HUES64 (cell line): ENCODE data around the gene TMEM81.

Experiments used
- H3K27ac ChIP-seq: 2 replicates; pipeline ENCODE4 v1.7.0; 2013; ENCODE audit warnings: low read depth, low read length, inconsistent platforms
- H3K27me3 ChIP-seq: 2 replicates; pipeline ENCODE4 v1.6.1; 2013; ENCODE audit warnings: mild to moderate bottlenecking, low read length; ENCODE audit not compliant: insufficient read depth
- H3K36me3 ChIP-seq: 2 replicates; pipeline ENCODE4 v1.6.1; 2013; ENCODE audit warnings: mild to moderate bottlenecking, low read length; ENCODE audit not compliant: insufficient read depth
- H3K4me1 ChIP-seq: 2 replicates; pipeline ENCODE4 v1.6.1; 2013; ENCODE audit warnings: mild to moderate bottlenecking, low read length, moderate library complexity; ENCODE audit not compliant: insufficient read depth
- H3K4me3 ChIP-seq: 2 replicates; pipeline ENCODE4 v1.5.1; 2013; ENCODE audit warnings: mild to moderate bottlenecking, low read length, moderate library complexity
- H3K9ac ChIP-seq: 2 replicates; pipeline ENCODE4 v1.6.1; 2013; ENCODE audit warnings: mild to moderate bottlenecking, low read depth, low read length
- H3K9me3 ChIP-seq: 2 replicates; pipeline ENCODE4 v1.6.1; 2013; ENCODE audit warnings: low read depth, low read length; ENCODE audit not compliant: insufficient read depth
- WGBS: fragments of 150-250, 120-280 bp; methylation state at CpG from one replicate; pipeline ENCODE4 v1.1.7; 2013; ENCODE audit warnings: missing lambda C conversion rate; 5-methylcytosine and 5-hydroxymethylcytosine counted together

Gene TMEM81

GRCh38 chr1:205059660-205060059 is 24.6 kb downstream of the TMEM81 start:
- H3K27me3 ChIP-seq: no peaks in the 10 kb centered on the region
- no peaks in the 10 kb centered on the region for H3K36me3 ChIP-seq
- WGBS: 91% methylated on average over 6 of the region's 6 CpGs
- H3K9me3 ChIP-seq: no peaks in the 10 kb centered on the region
- H3K9ac ChIP-seq: no peak overlapping the region
- H3K27ac ChIP-seq: no peak overlapping the region
- H3K4me3 ChIP-seq: no peak overlapping the region
- peaks cover 3% of the 10 kb centered on the region; the same call in 1 of the 2 replicates for H3K4me1 ChIP-seq

GRCh38 chr1:205058853-205059252 is 25.4 kb downstream of the TMEM81 start:
- no peak overlapping the region for H3K9ac ChIP-seq
- 95% methylated on average over 12 of the region's 12 CpGs for WGBS
- H3K36me3 ChIP-seq: no peaks in the 10 kb centered on the region
- no peak overlapping the region for H3K4me3 ChIP-seq
- no peak overlapping the region for H3K27ac ChIP-seq
- H3K4me1 ChIP-seq: peaks cover 3% of the 10 kb centered on the region; the same call in 1 of the 2 replicates
- no peaks in the 10 kb centered on the region for H3K9me3 ChIP-seq
- H3K27me3 ChIP-seq: no peaks in the 10 kb centered on the region

GRCh38 chr1:205057808-205058575 is 26.3 kb downstream of the TMEM81 start:
- H3K4me3 ChIP-seq: no peak overlapping the region
- H3K27ac ChIP-seq: no peak overlapping the region
- peaks cover 3% of the 10 kb centered on the region; the same call in 1 of the 2 replicates for H3K4me1 ChIP-seq
- no peaks in the 10 kb centered on the region for H3K9me3 ChIP-seq
- H3K27me3 ChIP-seq: no peaks in the 10 kb centered on the region
- no peak overlapping the region for H3K9ac ChIP-seq
- H3K36me3 ChIP-seq: no peaks in the 10 kb centered on the region
- 94% methylated on average over 19 of the region's 19 CpGs for WGBS

GRCh38 chr1:205056956-205057568 is 27.2 kb downstream of the TMEM81 start:
- Histone ChIP-seq H3K9me3 (no peaks in the 10 kb centered on the region), H3K27ac (no peak overlapping the region), H3K4me1 (peaks cover 3% of the 10 kb centered on the region; the same call in 1 of the 2 replicates), H3K4me3 (no peak overlapping the region), H3K36me3 (no peaks in the 10 kb centered on the region), H3K27me3 (no peaks in the 10 kb centered on the region), H3K9ac (no peak overlapping the region)
- 95% methylated on average over 6 of the region's 6 CpGs for WGBS

GRCh38 chr1:205056188-205056611 is 28.1 kb downstream of the TMEM81 start:
- no peak overlapping the region for H3K9ac ChIP-seq
- H3K36me3 ChIP-seq: no peaks in the 10 kb centered on the region
- H3K27ac ChIP-seq: no peak overlapping the region
- no peaks in the 10 kb centered on the region for H3K9me3 ChIP-seq
- WGBS: 92% methylated on average over 13 of the region's 13 CpGs
- no peaks in the 10 kb centered on the region for H3K4me1 ChIP-seq
- H3K4me3 ChIP-seq: no peak overlapping the region
- H3K27me3 ChIP-seq: no peaks in the 10 kb centered on the region

DNA sequence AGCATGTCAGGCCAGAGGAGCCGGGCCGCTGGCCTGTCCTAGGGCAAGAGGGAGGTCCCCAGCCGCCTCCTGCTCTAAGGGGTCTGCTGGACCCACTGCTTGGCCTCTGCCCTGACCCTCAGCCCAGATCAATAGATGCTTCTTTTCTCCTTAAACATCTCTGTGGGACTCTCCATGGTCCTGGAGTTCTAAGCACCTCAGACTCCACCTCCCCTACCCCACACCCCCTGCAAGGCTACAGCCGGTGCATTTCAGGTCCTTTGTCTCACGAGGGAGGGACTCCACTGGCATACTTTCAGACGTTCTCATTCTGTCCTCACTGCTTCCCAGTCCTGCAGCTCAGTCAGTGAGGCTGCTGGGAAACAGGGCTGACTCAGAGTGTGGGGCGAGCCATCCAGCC is 30.2 kb downstream of the TMEM81 start:
- 55% methylated on average over 7 of the region's 7 CpGs for WGBS
- no peaks in the 10 kb centered on the region for H3K36me3 ChIP-seq
- no peaks in the 10 kb centered on the region for H3K9me3 ChIP-seq
- no peak overlapping the region for H3K4me3 ChIP-seq
- H3K4me1 ChIP-seq: no peaks in the 10 kb centered on the region
- no peak overlapping the region for H3K9ac ChIP-seq
- no peak overlapping the region for H3K27ac ChIP-seq
- no peaks in the 10 kb centered on the region for H3K27me3 ChIP-seq

DNA sequence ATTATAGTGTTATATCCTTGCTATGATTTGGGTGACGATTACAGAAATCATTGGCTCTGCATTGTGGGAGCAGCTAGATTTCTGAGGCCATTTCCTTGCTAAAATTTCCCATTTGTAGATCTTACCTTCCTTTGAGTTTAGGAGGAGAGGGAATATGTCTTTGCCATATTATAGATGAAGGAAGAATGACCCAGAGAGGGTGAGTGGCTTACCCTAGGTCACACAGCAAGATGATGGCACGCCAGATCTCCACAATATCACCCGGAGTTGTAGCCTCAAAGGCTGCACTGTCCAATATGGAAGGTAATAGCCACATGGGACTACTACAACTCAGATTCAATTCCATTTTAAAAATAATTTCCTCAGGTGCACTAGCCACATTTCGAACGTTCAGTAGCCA is 31.0 kb downstream of the TMEM81 start:
- Histone ChIP-seq H3K27ac (no peak overlapping the region), H3K9me3 (no peaks in the 10 kb centered on the region), H3K36me3 (no peaks in the 10 kb centered on the region), H3K9ac (no peak overlapping the region), H3K27me3 (no peaks in the 10 kb centered on the region), H3K4me1 (no peaks in the 10 kb centered on the region), H3K4me3 (no peak overlapping the region)
- WGBS: 92% methylated on average over 5 of the region's 5 CpGs

GRCh38 chr1:205052690-205053089 is 31.6 kb downstream of the TMEM81 start:
- 79% methylated on average over 11 of the region's 11 CpGs for WGBS
- Histone ChIP-seq H3K4me3 (no peak overlapping the region), H3K27me3 (no peaks in the 10 kb centered on the region), H3K4me1 (no peaks in the 10 kb centered on the region), H3K27ac (no peak overlapping the region), H3K9ac (no peak overlapping the region), H3K9me3 (no peaks in the 10 kb centered on the region), H3K36me3 (no peaks in the 10 kb centered on the region)

- H3K4me3 ChIP-seq: no peak overlapping the region
- H3K9ac ChIP-seq: no peak overlapping the region
- H3K36me3 ChIP-seq: no peaks in the 10 kb centered on the region
- WGBS: 81% methylated on average over 6 of the region's 6 CpGs
- peaks cover 15% of the 10 kb centered on the region for H3K27me3 ChIP-seq
- no peak overlapping the region for H3K27ac ChIP-seq
- peaks cover 11% of the 10 kb centered on the region for H3K4me1 ChIP-seq
- H3K9me3 ChIP-seq: no peaks in the 10 kb centered on the region
Measured at GRCh38 chr1:205049479-205049878, 34.8 kb downstream of the TMEM81 start.

GRCh38 chr1:205048382-205048781 is 35.9 kb downstream of the TMEM81 start:
- Histone ChIP-seq H3K27ac (no peak overlapping the region), H3K27me3 (peaks cover 26% of the 10 kb centered on the region), H3K9me3 (no peaks in the 10 kb centered on the region), H3K36me3 (no peaks in the 10 kb centered on the region), H3K9ac (no peak overlapping the region), H3K4me3 (no peak overlapping the region), H3K4me1 (peaks cover 22% of the 10 kb centered on the region)
- 93% methylated on average over 9 of the region's 9 CpGs for WGBS

DNA sequence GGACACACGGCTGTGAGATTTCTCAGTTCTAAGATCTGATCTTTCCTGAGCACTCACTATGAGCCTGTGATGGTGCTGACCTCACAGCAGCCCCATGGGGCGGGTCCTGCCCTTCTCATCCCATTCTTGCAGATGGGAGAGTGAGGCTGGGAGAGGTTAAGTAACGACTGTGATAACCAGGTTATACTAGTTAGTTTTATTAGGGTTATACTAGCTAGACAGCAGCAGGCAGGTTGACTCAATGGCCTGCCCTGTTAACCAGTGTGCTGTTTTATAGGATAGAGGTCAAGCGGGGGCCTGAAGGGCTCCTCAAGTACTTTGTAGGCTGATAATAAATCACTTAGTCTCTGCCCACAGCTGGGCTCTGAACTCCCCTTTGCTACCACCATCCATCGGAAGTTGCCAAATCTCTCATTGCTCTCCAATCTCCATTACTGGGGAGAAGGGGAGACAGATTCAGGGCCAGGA is 36.5 kb downstream of the TMEM81 start:
- peaks cover 31% of the 10 kb centered on the region for H3K27me3 ChIP-seq
- H3K4me3 ChIP-seq: no peak overlapping the region
- WGBS: 88% methylated on average over 4 of the region's 5 CpGs
- H3K9ac ChIP-seq: no peak overlapping the region
- H3K27ac ChIP-seq: no peak overlapping the region
- H3K9me3 ChIP-seq: no peaks in the 10 kb centered on the region
- peaks cover 25% of the 10 kb centered on the region for H3K4me1 ChIP-seq
- no peaks in the 10 kb centered on the region for H3K36me3 ChIP-seq
